Activated CD4-positive, alpha-beta memory T cell treated with anti-CD3 and anti-CD28 coated beads, Interleukin-2, amount 10 ng/mL, durations not matched to agents 7 days and 5 days (primary cell): ENCODE results near the gene EGR4. TPM values are rescaled to one million over a fixed set of nuclear protein-coding genes. Genes with fewer than 3 reads are reported as not detected.
"Not testable (repeated sequence)": the region's sequence is repeated elsewhere in the genome, so short reads cannot be mapped to it uniquely, and the experiment has no call there.

Experiments
- CTCF ChIA-PET: fragments of 350-600 bp; sonication (Branson Sonifier 250); formaldehyde crosslinking; loops from one replicate; lab custom pipeline; 2021; ENCODE audit warnings: antibody characterized with exemption, inconsistent platforms; lab: Charles Lee
- POLR2A ChIA-PET: fragments of 350-600 bp; sonication (Branson Sonifier 250); formaldehyde crosslinking; loops from one replicate; lab custom pipeline; 2021; ENCODE audit warnings: antibody characterized with exemption; lab: Charles Lee
- DNase-seq: peaks from one replicate; pipeline ENCODE4 v3.0.0-alpha.2; 2020
- H3K27ac Mint-ChIP-seq: one replicate; pipeline ENCODE4 v1.8.0; 2021; ENCODE audit warnings: mild to moderate bottlenecking, mixed read lengths
- H3K27me3 Mint-ChIP-seq: one replicate; pipeline ENCODE4 v1.8.0; 2021; ENCODE audit warnings: mixed read lengths
- H3K36me3 Mint-ChIP-seq: one replicate; pipeline ENCODE4 v1.8.0; 2021; ENCODE audit warnings: low read depth, mixed read lengths
- H3K4me1 Mint-ChIP-seq: one replicate; pipeline ENCODE4 v1.8.0; 2021; ENCODE audit warnings: mixed read lengths
- H3K4me3 Mint-ChIP-seq: one replicate; pipeline ENCODE4 v1.8.0; 2021; ENCODE audit warnings: mild to moderate bottlenecking, mixed read lengths
- H3K9me3 Mint-ChIP-seq: one replicate; pipeline ENCODE4 v1.8.0; 2021; ENCODE audit warnings: mixed read lengths
- total RNA-seq, 2 experiments: library from RNA; stranded (reverse); gene quantifications; one replicate each; pipeline ENCODE4 v1.2.3, GENCODE V29; 2021

The EGR4 gene
- total RNA-seq, 2 experiments from 2014 or later, result not detected

DNA sequence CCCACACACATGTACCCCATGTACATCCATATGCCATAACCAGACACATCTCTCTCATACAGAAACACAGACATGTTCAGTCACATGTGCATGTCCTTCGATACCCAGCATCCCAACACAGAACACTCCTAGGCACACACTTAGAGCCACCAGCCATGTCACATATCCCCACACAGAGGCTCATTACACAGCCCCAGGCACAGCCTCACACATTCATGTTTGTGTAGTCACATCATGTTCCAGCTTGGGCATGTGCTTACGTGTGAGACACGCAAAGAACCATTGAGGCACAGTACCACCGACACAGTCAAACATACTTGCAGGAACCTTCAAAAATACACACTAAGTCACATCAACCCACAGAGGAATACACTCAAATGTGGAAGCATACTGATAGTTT is 26.3 kb downstream of the EGR4 start:
- ChIA-PET CTCF (no interaction called here), POLR2A (no interaction called here)
- Mint-ChIP-seq H3K27me3 (no peaks in the 10 kb centered on the region), H3K9me3 (no peaks in the 10 kb centered on the region), H3K4me1 (peaks cover 24% of the 10 kb centered on the region), H3K36me3 (peaks cover 6% of the 10 kb centered on the region), H3K27ac (no peak overlapping the region), H3K4me3 (no peak overlapping the region)
- DNase-seq, result no peak

DNA sequence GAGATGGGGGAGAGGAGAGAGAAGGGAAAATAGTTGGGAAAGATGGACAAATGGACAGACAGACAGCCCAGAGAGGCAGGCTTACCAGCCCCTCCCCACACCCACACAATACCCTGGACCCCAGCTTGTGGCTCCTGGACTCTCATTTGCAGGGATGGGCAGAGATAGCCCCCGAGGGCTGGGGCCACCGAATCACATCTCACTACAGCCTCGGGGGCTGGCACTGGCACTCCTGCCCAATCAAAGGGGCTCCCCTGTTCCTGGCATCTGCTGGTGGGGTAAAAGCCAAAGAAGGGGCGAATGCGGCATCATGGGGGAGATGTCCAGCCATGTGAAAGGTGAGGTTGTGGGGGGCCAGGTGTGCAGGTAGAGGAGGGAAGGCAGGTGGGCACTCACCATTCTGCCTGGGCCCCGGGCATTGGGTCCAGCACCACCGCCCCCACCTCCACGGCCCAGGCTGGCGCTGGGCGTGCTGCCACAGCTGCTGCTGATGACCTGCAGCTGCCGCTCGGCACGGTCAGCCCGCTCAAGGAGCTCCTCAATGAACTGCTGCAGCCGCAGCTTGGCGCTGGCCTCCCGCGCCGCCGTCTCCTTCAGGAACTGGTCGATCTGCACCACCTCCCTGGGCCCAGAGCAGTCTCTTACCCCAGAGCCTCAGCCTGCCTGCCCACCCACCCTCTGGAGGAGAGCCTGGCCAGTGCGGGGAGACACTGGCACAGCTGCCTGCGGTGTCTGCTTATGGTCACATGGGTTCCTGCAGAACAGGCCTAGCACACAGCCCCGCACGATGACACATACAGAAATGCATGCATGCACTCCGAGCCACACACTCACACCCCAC is 27.1 kb downstream of the EGR4 start:
- H3K4me1 Mint-ChIP-seq, result peaks cover 24% of the 10 kb centered on the region
- H3K27ac Mint-ChIP-seq, result no peak overlapping the region
- H3K36me3 Mint-ChIP-seq, result peaks cover 6% of the 10 kb centered on the region
- no peak overlapping the region for H3K4me3 Mint-ChIP-seq
- DNase-seq, result no peak
- ChIA-PET CTCF (no interaction called here), POLR2A (interaction anchor here (1.1 kb wide), 1 partner anchor 9 kb away, joined by 3 read pairs; no protein-coding TSS in a partner anchor)
- H3K9me3 Mint-ChIP-seq, result no peaks in the 10 kb centered on the region
- H3K27me3 Mint-ChIP-seq, result no peaks in the 10 kb centered on the region

DNA sequence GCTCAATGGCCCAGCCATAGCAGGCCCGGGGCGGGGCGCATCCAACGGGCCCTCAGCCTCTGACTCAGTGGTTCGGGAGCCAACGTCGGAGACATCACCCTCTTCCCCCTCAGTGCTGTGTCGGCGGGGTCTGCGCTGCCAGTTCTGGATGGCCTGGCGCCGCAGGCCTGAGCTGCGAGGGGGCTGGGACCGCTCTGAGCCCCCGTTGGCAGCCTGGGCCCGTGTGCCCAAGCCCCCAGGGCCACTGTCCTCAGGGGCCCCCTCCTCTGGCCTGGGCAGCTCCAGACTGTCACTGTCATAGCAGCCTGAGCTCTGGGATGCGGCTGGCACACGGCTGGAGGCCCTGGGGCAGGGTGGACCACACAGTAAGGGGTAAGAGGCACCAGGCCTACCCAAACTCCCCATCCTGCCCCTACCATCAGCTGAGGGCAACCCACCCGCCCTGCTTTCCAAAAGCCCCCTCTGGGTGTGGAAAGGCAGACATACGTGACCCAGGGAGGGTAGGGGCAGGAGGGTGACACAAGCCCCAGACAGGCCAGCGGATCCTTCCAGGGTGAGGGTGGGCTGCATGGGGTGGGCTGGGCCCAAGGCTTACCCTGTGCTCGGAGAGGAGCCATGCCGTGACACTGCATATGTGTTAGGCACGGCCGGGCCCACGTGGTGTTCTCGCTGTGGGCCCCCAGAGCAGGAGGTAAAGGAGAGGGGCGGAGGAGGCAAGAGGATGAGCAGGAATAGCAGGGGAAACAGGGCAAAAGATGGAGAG is 27.9 kb downstream of the EGR4 start:
- Mint-ChIP-seq H3K4me1 (peaks cover 18% of the 10 kb centered on the region), H3K27me3 (no peaks in the 10 kb centered on the region), H3K9me3 (no peaks in the 10 kb centered on the region), H3K36me3 (peaks cover 6% of the 10 kb centered on the region), H3K27ac (no peak overlapping the region), H3K4me3 (no peak overlapping the region)
- no peak for DNase-seq
- ChIA-PET POLR2A (interaction anchor here (1.1 kb wide), 1 partner anchor 8 kb away, joined by 3 read pairs; no protein-coding TSS in a partner anchor), CTCF (no interaction called here)

DNA sequence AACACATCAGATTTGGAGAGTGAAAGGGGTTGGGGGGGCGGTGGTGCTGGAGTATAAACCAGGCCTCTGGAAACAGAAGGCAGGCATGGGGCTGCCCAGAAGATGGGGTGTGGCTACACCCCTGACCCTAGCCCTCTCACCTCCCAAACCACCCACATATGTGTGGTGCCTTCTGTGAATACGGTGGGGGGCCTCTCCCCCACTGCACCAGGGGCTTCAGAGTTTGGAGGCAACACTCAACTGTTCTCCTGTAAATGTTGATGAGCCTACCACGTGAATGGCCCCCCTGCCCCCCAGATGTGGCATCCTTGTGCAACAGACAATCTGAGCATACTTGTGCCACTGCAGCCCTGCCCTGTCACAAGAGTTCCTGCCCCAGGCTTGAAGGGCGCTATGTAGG is 28.6 kb downstream of the EGR4 start:
- Mint-ChIP-seq H3K4me3 (no peak overlapping the region), H3K27me3 (no peaks in the 10 kb centered on the region), H3K27ac (no peak overlapping the region), H3K9me3 (no peaks in the 10 kb centered on the region), H3K36me3 (peaks cover 3% of the 10 kb centered on the region), H3K4me1 (peaks cover 15% of the 10 kb centered on the region)
- ChIA-PET POLR2A (no interaction called here), CTCF (no interaction called here)
- no peak for DNase-seq

DNA sequence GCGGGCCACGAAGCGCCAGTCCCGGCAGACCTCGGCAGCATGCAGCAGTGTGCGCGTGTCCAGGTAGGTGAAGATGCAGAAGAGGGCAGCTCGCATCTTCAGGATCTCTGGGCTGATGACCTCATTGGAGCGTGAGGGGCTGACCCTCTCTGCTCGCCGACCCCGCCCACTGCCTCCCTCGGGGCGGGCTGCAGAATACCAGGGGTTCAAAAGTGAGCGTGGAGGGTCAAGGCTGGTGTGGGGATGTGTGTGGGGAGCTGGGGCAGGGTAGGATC is 29.1 kb downstream of the EGR4 start:
- ChIA-PET CTCF (no interaction called here), POLR2A (interaction anchor here (0.7 kb wide), 1 partner anchor 31 kb away, joined by 3 read pairs; the partner anchor contains the start of gene CCT7)
- DNase-seq, result no peak
- no peaks in the 10 kb centered on the region for H3K9me3 Mint-ChIP-seq
- H3K27me3 Mint-ChIP-seq, result no peaks in the 10 kb centered on the region
- H3K4me1 Mint-ChIP-seq, result peaks cover 13% of the 10 kb centered on the region
- no peak overlapping the region for H3K4me3 Mint-ChIP-seq
- H3K36me3 Mint-ChIP-seq, result peaks cover 3% of the 10 kb centered on the region
- no peak overlapping the region for H3K27ac Mint-ChIP-seq

DNA sequence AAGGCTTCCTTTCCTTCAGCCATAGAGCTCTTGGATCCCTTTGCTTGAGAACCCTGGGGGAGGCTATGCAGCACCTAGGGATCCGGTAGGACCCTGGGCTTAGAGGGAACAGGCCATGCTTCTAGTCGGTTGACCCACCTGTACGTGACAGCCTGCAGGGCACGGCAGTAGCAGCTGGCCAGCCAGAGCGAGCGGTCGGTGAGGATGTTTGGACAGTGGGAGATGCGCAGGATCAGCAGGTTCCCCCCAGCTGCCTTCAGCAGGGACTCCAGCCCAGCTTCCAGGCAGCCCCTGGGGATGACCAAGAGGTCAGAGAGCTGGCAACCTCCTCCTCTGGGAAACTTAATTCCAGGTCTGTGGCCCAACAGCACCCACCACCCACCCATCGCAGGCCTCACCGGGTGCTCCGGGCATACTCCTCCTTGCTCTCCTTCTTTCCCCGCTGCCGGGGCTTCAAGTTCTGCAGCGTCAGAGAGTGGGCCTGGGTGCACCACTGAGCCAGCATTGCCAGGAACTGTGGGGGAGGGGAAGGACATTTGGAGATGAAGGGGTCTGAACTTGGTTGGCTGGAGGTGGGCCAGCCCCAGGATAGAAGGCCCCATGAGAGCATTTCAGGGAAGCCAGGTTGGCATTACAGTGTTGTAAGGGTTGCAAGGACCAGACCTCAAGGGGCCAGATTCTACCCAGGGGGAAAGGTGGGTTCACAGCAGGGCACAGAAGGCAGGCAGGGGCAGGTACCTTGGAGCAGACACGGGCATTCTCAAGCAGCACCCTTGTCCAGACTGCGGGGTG is 29.6 kb downstream of the EGR4 start:
- no peaks in the 10 kb centered on the region for H3K9me3 Mint-ChIP-seq
- no peak overlapping the region for H3K4me3 Mint-ChIP-seq
- peaks cover 13% of the 10 kb centered on the region for H3K4me1 Mint-ChIP-seq
- no peaks in the 10 kb centered on the region for H3K27me3 Mint-ChIP-seq
- POLR2A ChIA-PET, result interaction anchor here (0.7 kb wide), 1 partner anchor 30 kb away, joined by 3 read pairs; the partner anchor contains the start of gene CCT7
- H3K27ac Mint-ChIP-seq, result no peak overlapping the region
- DNase-seq, result no peak
- CTCF ChIA-PET, result no interaction called here
- H3K36me3 Mint-ChIP-seq, result peaks cover 3% of the 10 kb centered on the region

DNA sequence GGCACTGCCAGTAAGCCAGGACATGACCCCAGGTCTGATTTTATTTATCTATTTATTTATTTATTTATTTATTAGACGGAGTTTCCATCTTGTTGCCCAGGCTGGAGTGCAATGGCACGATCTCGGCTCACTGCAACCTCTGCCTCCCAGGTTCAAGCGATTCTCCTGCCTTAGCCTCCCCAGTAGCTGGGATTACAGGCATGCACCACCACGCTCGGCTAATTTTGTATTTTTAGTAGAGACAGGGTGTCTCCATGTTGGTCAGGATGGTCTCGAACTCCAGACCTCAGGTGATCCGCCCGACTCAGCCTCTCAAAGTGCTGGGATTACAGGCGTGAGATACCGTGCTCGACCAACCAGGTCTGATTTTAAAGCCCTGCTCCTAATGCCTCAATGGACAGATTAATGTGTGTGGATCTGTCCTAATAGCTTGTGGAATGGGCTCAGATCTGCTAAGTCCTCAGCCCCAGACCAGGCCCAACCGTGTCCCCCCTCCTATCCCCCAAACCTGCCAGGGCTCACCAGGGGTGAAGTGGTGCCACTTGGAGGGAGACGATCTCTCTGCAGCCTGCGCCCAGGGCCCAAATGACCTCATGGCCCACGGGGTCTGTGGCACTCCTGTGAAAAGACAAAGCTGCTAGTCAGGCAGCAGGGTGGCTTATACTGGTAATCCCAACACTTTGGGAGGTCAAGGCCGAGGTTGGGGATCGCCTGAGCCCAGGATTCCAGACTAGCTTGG is 30.5 kb downstream of the EGR4 start:
- H3K36me3 Mint-ChIP-seq, H3K27ac Mint-ChIP-seq, H3K9me3 Mint-ChIP-seq, H3K4me1 Mint-ChIP-seq, CTCF ChIA-PET, POLR2A ChIA-PET, DNase-seq, H3K27me3 Mint-ChIP-seq, H3K4me3 Mint-ChIP-seq: not testable (repeated sequence)

DNA sequence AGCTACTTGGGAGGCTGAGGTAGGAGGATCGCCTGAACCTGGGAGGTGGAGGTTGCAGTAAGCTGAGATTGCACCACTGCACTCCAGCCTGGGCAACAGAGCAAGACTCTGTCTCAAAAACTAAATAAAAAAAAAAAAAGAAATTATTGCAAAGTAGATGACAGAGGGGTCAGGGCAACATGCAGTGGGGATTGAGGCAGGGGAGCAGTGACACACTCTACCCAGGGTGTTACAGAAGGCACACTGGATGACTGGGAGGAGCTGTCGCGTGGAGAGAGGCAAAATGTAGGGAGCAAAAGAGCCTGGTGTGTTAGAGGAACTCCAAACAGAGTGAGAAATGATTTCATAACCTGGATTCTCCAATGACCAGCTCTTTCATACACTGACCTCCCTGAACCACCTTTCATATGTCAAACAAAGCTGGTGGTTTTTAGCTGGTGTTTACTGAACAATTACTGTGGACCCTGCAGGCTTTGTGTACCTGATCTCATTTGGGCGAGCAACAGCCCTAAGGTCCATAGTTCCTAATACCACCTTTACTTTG is 31.2 kb downstream of the EGR4 start:
- no peak overlapping the region for H3K4me3 Mint-ChIP-seq
- DNase-seq, result no peak
- no peaks in the 10 kb centered on the region for H3K27me3 Mint-ChIP-seq
- ChIA-PET POLR2A (no interaction called here), CTCF (no interaction called here)
- no peaks in the 10 kb centered on the region for H3K9me3 Mint-ChIP-seq
- no peak overlapping the region for H3K27ac Mint-ChIP-seq
- H3K4me1 Mint-ChIP-seq, result peaks cover 4% of the 10 kb centered on the region
- H3K36me3 Mint-ChIP-seq, result peaks cover 3% of the 10 kb centered on the region

DNA sequence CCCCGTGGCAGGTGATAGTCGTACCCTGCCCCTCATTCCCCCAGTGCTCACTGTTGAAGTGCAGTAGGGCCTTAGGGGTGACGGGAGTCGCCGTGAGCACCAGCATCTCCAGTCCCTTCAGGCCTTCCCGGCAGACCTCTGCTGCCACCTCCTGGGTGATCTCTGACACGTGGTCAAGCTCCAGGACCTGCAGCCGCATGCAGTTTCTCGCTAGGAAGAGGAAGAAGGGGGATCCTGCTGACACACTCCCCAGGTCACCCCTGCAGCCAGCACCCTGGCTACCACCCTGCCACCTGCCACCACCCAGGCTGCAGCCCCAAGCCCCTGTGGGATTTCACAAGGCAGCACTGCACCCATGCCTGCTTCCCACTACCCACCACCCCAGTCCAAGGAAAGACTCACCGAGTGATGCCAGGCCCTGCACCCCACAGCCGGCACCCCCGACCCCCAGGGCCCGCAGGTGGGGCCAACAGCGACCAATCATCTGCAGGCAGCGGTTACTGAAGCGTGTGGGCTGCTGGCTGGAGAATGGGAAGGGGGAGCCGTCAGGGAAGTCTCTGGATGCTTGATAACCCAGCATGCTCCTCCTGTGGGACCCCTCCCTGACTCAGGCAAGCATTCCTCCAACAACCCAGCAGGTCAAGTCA is 32.9 kb downstream of the EGR4 start:
- Mint-ChIP-seq H3K9me3 (no peaks in the 10 kb centered on the region), H3K4me3 (no peak overlapping the region), H3K36me3 (peaks cover 3% of the 10 kb centered on the region), H3K27ac (no peak overlapping the region), H3K4me1 (no peaks in the 10 kb centered on the region), H3K27me3 (no peaks in the 10 kb centered on the region)
- ChIA-PET CTCF (interaction anchor here (1.0 kb wide), 1 partner anchor 83 kb away, joined by 4 read pairs; no protein-coding TSS in a partner anchor), POLR2A (no interaction called here)
- no peak for DNase-seq

DNA sequence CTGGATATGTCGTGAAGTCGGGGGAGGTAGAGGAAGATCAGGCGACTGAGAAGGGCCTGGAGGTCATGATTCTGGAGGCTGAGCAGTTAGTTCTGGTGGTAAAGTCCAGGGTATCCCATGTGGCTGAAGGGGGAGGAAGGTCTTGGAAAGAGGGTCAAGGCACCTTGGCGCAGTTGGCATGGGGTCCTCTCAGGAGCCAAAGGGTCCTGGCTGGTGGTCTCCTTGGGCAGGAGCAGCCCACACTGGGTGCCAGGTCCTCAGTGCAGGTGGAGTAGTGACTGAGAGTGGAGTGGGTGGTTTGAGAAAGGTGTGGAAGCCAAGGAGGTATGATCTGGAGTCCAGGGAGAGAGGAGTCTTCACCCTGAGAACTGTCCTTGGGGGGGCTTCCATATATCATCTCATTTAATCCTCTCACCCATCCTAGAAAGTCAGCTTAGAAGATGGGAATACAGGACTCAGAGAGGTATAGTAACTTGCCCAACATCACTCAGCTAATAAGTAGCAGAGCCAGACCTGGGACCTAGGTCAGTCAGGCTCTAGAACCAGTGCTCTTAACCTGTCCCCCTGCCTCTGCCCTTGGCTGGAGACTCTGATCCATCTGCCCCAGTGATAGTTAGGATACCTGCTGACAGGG is 33.5 kb downstream of the EGR4 start:
- Mint-ChIP-seq H3K36me3 (peaks cover 3% of the 10 kb centered on the region), H3K4me3 (no peak overlapping the region), H3K27ac (no peak overlapping the region), H3K4me1 (no peaks in the 10 kb centered on the region), H3K27me3 (no peaks in the 10 kb centered on the region), H3K9me3 (no peaks in the 10 kb centered on the region)
- POLR2A ChIA-PET, result no interaction called here
- DNase-seq, result no peak
- CTCF ChIA-PET, result interaction anchor here (1.0 kb wide), 1 partner anchor 83 kb away, joined by 4 read pairs; no protein-coding TSS in a partner anchor

DNA sequence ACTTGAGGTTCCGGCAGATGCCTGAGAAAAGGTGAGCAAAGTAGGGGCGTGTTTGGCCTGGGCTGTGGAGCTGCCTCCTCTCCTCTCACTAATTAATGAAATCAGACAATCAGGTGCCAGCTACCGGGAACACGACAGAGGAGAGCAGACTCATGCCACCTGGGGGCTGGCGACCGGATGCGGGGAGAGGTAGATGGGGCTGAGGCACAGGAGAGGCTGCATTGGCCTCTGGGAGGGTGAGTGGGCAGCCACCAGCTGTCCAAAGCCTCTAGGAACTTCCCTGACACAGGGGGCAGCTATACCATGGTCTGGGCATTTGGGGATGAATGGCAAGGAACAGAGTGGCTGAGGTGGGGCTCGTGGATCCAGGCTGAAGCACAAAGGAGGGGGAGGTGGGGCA is 34.1 kb downstream of the EGR4 start:
- Mint-ChIP-seq H3K9me3 (no peaks in the 10 kb centered on the region), H3K27me3 (no peaks in the 10 kb centered on the region), H3K27ac (no peak overlapping the region), H3K36me3 (peaks cover 5% of the 10 kb centered on the region), H3K4me1 (no peaks in the 10 kb centered on the region), H3K4me3 (no peak overlapping the region)
- DNase-seq, result no peak
- ChIA-PET POLR2A (interaction anchor here (0.8 kb wide), 1 partner anchor 26 kb away, joined by 3 read pairs; the partner anchor contains the start of genes CCT7 and PRADC1), CTCF (no interaction called here)
